ENCODE data around the gene NNMT.

Gene NNMT

GRCh38 chr11:114283422-114283821, 12.8 kb upstream of the NNMT start:
- no peak overlapping the region for H3K4me3 ChIP-seq (ENCODE audit: low read depth, low read length)
- TF ChIP-seq, protein P1, sequence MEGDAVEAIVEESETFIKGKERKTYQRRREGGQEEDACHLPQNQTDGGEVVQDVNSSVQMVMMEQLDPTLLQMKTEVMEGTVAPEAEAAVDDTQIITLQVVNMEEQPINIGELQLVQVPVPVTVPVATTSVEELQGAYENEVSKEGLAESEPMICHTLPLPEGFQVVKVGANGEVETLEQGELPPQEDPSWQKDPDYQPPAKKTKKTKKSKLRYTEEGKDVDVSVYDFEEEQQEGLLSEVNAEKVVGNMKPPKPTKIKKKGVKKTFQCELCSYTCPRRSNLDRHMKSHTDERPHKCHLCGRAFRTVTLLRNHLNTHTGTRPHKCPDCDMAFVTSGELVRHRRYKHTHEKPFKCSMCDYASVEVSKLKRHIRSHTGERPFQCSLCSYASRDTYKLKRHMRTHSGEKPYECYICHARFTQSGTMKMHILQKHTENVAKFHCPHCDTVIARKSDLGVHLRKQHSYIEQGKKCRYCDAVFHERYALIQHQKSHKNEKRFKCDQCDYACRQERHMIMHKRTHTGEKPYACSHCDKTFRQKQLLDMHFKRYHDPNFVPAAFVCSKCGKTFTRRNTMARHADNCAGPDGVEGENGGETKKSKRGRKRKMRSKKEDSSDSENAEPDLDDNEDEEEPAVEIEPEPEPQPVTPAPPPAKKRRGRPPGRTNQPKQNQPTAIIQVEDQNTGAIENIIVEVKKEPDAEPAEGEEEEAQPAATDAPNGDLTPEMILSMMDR (IDR thresholded peaks at IDR 0.05; ENCODE audit: low read depth, low read length, missing control alignments): no peak
- no peak for DNase-seq (ENCODE audit: low read depth)

GRCh38 chr11:114284021-114284420, 12.2 kb upstream of the NNMT start:
- H3K4me3 ChIP-seq (ENCODE audit: low read depth, low read length): no peak overlapping the region
- TF ChIP-seq, protein P1 (IDR thresholded peaks at IDR 0.05; ENCODE audit: low read depth, low read length, missing control alignments): no peak
- no peak for DNase-seq (ENCODE audit: low read depth)

DNA sequence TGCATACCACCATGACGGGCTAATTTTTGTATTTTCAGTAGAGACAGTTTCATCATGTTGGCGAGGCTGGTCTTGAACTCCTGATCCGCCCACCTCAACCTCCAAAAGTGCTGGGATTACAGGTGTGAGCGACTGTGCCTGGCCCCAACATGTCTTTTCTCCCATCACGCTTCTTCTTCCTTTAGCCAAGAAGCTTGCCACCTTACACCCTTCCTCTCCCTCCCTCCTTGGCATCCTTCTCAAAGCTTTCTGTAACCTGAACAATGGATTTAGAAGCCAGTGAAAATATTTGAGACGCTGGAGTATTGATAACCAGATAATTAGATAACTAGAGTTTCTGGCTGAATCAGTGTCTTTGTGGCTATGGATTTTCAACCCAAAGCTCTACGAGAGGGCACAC, 11.3 kb upstream of the NNMT start:
- TF ChIP-seq, protein P1 (IDR thresholded peaks at IDR 0.05; ENCODE audit: low read depth, low read length, missing control alignments): no peak
- DNase-seq (ENCODE audit: low read depth): no peak
- H3K4me3 ChIP-seq (ENCODE audit: low read depth, low read length): no peak overlapping the region

- TF ChIP-seq, protein P1 (IDR thresholded peaks at IDR 0.05; ENCODE audit: low read depth, low read length, missing control alignments): no peak
- no peak overlapping the region for H3K4me3 ChIP-seq (ENCODE audit: low read depth, low read length)
- DNase-seq (ENCODE audit: low read depth): no peak
Observed at GRCh38 chr11:114285599-114285998, 10.6 kb upstream of the NNMT start.

DNA sequence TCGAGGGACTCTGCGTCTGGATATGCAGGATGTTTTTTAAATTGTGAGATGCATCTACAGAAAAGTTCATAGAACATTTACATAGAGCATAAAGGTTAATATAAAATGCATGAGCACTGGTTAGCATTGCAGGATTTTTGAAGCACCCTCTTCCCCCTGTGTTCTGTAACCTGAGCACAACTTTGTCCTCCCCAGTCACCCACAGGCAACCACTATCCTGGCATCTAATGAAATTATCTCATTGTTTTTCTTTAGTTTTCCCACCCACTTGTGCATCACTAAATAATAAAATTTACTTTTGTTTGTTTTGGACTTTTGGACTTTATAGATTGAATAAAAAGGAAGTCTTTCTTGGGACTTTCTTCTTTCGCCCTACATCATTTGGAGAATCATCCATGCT, 10.0 kb upstream of the NNMT start:
- TF ChIP-seq, protein P1 (IDR thresholded peaks at IDR 0.05; ENCODE audit: low read depth, low read length, missing control alignments): no peak
- no peak overlapping the region for H3K4me3 ChIP-seq (ENCODE audit: low read depth, low read length)
- DNase-seq (ENCODE audit: low read depth): no peak

- no peak for DNase-seq (ENCODE audit: low read depth)
- H3K4me3 ChIP-seq (ENCODE audit: low read depth, low read length): no peak overlapping the region
- TF ChIP-seq, protein P1 (IDR thresholded peaks at IDR 0.05; ENCODE audit: low read depth, low read length, missing control alignments): no peak
Observed at GRCh38 chr11:114287154-114287553, 9.0 kb upstream of the NNMT start.

DNA sequence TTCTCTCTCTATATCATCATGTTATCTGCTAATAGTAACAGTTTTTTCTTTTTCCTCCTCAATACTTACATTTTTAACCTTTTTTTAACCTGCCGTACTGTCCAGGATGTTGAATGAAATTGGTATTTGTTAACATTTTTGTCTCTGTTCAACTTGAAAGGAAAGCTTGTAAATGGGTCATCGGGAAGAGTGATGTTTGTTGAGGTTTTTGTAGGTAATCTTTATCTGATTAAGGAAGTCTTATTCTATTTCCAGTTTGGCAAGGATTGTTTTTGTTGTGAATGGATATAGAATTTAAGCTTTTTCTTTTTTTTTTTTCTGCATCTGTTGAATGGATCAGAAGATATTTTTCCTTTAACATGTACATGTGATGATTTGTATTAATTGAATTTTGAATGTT, 8.1 kb upstream of the NNMT start:
- H3K4me3 ChIP-seq (ENCODE audit: low read depth, low read length): no peak overlapping the region
- TF ChIP-seq, protein P1 (IDR thresholded peaks at IDR 0.05; ENCODE audit: low read depth, low read length, missing control alignments): no peak
- no peak for DNase-seq (ENCODE audit: low read depth)
